ENCODE measurements around the gene KDM3B. TPM values are rescaled to one million over a fixed set of nuclear protein-coding genes. Genes with fewer than 3 reads are reported as not detected.
A peak's percentile ranks its signal among the peaks of the same experiment; 100 is the strongest.

KDM3B gene
- total and polyA plus RNA-seq, 9 of the 15 experiments (the other 6 are each of a cell fraction or from before 2014, with no cell fraction given), result 13.8 to 62.8 (median 41.9) TPM

DNA sequence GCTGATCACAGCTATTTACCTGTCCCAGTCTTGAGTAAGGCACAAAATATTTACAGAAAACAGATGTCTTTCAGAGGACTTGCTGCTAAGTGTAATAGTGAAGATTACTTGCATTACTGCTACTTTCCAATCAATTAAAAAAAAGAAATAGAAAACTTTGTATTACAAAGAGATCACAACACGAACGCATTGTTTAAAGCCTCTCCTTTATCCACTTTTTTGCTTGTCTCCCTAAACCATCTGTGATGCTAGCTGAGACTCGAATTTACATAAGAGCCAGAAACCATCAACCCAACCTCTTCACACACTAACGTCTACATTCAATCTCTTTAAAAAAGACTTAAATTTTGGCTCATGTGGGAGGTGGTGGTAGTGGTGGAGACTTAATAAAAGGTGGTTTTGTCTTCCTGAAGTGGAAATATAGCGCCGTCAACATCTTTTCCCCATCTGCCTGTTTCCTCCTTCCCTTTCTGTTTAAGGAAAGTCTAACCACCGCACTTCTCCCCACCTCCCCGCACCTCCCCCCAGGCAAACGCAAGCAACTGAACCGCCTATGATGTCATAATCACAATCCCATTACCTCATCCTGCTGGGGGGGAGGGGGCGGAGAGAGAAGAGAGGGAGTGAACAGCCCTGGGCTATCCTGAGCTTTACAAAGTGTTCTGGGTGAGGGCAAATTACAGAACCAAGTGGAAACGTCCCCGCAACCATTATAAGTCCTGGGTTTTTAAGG lies 15.4 kb upstream of the KDM3B start (continued):
- no peak for TF ChIP-seq SP2 (IDR thresholded peaks at IDR 0.05; ENCODE audit: extremely low read depth, low read depth, low read length, poor library complexity, severe bottlenecking)
- TF ChIP-seq, protein P1, sequence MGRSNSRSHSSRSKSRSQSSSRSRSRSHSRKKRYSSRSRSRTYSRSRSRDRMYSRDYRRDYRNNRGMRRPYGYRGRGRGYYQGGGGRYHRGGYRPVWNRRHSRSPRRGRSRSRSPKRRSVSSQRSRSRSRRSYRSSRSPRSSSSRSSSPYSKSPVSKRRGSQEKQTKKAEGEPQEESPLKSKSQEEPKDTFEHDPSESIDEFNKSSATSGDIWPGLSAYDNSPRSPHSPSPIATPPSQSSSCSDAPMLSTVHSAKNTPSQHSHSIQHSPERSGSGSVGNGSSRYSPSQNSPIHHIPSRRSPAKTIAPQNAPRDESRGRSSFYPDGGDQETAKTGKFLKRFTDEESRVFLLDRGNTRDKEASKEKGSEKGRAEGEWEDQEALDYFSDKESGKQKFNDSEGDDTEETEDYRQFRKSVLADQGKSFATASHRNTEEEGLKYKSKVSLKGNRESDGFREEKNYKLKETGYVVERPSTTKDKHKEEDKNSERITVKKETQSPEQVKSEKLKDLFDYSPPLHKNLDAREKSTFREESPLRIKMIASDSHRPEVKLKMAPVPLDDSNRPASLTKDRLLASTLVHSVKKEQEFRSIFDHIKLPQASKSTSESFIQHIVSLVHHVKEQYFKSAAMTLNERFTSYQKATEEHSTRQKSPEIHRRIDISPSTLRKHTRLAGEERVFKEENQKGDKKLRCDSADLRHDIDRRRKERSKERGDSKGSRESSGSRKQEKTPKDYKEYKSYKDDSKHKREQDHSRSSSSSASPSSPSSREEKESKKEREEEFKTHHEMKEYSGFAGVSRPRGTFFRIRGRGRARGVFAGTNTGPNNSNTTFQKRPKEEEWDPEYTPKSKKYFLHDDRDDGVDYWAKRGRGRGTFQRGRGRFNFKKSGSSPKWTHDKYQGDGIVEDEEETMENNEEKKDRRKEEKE (IDR thresholded peaks at IDR 0.05; ENCODE audit: borderline replicate concordance in 1 of 2, control insufficient read depth in 1 of 2, low read depth in 2 of 2, low read length in 1 of 2), result no peak
- no peak for TF ChIP-seq CHD1 (IDR thresholded peaks at IDR 0.05; ENCODE audit: low read length)
- no peak for TF ChIP-seq TCF7 (IDR thresholded peaks at IDR 0.05; ENCODE audit: borderline replicate concordance)
- TF ChIP-seq ZFX (CRISPR knock-in tag; IDR thresholded peaks at IDR 0.05), result no peak
- no peak for TF ChIP-seq SAFB2 (IDR thresholded peaks at IDR 0.05; ENCODE audit: borderline replicate concordance, low read depth, low read length, severe bottlenecking)
- TF ChIP-seq, protein P2, sequence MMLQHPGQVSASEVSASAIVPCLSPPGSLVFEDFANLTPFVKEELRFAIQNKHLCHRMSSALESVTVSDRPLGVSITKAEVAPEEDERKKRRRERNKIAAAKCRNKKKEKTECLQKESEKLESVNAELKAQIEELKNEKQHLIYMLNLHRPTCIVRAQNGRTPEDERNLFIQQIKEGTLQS (IDR thresholded peaks at IDR 0.05), result peak; percentile 99
- TF ChIP-seq, protein P2 (CRISPR knock-in tag; conservative IDR thresholded peaks at IDR 0.05), result peak; percentile 70; the same call in 1 of the 2 replicates
- no peak for TF ChIP-seq PPARD (CRISPR knock-in tag; IDR thresholded peaks at IDR 0.05)
- TF ChIP-seq CTBP1 (IDR thresholded peaks at IDR 0.05; ENCODE audit: borderline replicate concordance), result no peak
- TF ChIP-seq, protein P3, sequence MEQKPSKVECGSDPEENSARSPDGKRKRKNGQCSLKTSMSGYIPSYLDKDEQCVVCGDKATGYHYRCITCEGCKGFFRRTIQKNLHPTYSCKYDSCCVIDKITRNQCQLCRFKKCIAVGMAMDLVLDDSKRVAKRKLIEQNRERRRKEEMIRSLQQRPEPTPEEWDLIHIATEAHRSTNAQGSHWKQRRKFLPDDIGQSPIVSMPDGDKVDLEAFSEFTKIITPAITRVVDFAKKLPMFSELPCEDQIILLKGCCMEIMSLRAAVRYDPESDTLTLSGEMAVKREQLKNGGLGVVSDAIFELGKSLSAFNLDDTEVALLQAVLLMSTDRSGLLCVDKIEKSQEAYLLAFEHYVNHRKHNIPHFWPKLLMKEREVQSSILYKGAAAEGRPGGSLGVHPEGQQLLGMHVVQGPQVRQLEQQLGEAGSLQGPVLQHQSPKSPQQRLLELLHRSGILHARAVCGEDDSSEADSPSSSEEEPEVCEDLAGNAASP (IDR thresholded peaks at IDR 0.05), result no peak
- TF ChIP-seq ZNF76 (CRISPR knock-in tag; IDR thresholded peaks at IDR 0.05; ENCODE audit: borderline replicate concordance), result no peak
- TF ChIP-seq CEBPG (CRISPR knock-in tag; IDR thresholded peaks at IDR 0.05), result no peak
- peak; percentile 86 to 93 for TF ChIP-seq CEBPG (tag; conservative IDR thresholded peaks at IDR 0.05 in 1 of 2, IDR thresholded peaks at IDR 0.05 in 1 of 2)
- TF ChIP-seq ZNF324 (CRISPR knock-in tag; IDR thresholded peaks at IDR 0.05), result no peak
- peak; percentile 95 for TF ChIP-seq KHSRP (IDR thresholded peaks at IDR 0.05)
- TF ChIP-seq CCAR2 (IDR thresholded peaks at IDR 0.05; ENCODE audit: low read depth, low read length), result no peak
- TF ChIP-seq FUS (optimal IDR thresholded peaks at IDR 0.05; ENCODE audit: low read depth, low read length), result no peak
- TF ChIP-seq, protein P4, sequence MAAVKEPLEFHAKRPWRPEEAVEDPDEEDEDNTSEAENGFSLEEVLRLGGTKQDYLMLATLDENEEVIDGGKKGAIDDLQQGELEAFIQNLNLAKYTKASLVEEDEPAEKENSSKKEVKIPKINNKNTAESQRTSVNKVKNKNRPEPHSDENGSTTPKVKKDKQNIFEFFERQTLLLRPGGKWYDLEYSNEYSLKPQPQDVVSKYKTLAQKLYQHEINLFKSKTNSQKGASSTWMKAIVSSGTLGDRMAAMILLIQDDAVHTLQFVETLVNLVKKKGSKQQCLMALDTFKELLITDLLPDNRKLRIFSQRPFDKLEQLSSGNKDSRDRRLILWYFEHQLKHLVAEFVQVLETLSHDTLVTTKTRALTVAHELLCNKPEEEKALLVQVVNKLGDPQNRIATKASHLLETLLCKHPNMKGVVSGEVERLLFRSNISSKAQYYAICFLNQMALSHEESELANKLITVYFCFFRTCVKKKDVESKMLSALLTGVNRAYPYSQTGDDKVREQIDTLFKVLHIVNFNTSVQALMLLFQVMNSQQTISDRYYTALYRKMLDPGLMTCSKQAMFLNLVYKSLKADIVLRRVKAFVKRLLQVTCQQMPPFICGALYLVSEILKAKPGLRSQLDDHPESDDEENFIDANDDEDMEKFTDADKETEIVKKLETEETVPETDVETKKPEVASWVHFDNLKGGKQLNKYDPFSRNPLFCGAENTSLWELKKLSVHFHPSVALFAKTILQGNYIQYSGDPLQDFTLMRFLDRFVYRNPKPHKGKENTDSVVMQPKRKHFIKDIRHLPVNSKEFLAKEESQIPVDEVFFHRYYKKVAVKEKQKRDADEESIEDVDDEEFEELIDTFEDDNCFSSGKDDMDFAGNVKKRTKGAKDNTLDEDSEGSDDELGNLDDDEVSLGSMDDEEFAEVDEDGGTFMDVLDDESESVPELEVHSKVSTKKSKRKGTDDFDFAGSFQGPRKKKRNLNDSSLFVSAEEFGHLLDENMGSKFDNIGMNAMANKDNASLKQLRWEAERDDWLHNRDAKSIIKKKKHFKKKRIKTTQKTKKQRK (IDR thresholded peaks at IDR 0.05; ENCODE audit: borderline replicate concordance, low read depth, low read length), result no peak
